Right cardiac atrium (tissue), 5 donors: ENCODE results near the gene KRT5. TPM values are rescaled to one million over a fixed set of nuclear protein-coding genes. Genes with fewer than 3 reads are reported as not detected.

Experiments used
- ATAC-seq, 2 donors: fragments of 200-7000 bp; cut with Tn5 transposase; one replicate each; pipeline versions ENCODE4 v1.8.0 to v1.9.1; 2020; ENCODE audit warnings: moderate library complexity in 2 of 2, mild to moderate bottlenecking in 1 of 2
- DNase-seq, 3 donors: peaks; one replicate each; pipeline ENCODE4 v3.0.0-alpha.2; 2020
- H3K27ac ChIP-seq: one replicate; pipeline ENCODE4 v1.5.1; 2013; ENCODE audit warnings: mild to moderate bottlenecking, low read length, control low read depth, moderate library complexity
- H3K27me3 ChIP-seq: one replicate; pipeline ENCODE4 v1.6.1; 2013; ENCODE audit not compliant: control insufficient read depth, insufficient read depth
- H3K4me1 ChIP-seq: one replicate; pipeline ENCODE4 v1.6.1; 2013; ENCODE audit warnings: low read length; ENCODE audit not compliant: control insufficient read depth, insufficient read depth
- H3K4me3 ChIP-seq: one replicate; pipeline ENCODE4 v1.5.1; 2013; ENCODE audit warnings: low read length, control low read depth
- H3K9me3 ChIP-seq: one replicate; pipeline ENCODE4 v1.6.1; 2013; ENCODE audit warnings: low read length; ENCODE audit not compliant: control insufficient read depth
- WGBS: extraction: QIAGEN DNeasy Blood & Tissue Kit; methylation state at CpG from one replicate; pipeline ENCODE4 v1.1.7; 2013; 5-methylcytosine and 5-hydroxymethylcytosine counted together
- intact Hi-C, 4 donors: fragments of 100-400 bp; cut with DNase I; formaldehyde crosslinking; loops; one replicate each; pipeline versions ENCODE4 v1.11.0 to v1.14.0; 2022 to 2023
- polyA plus RNA-seq: library from polyadenylated mRNA; stranded (reverse); fragments of 200-250 nt; gene quantifications from one replicate; pipeline ENCODE4 v1.2.3, GENCODE V29; 2013
- total RNA-seq, 4 donors: library from RNA; stranded (reverse); fragmentation: NEBNext Ultra II Directional; extraction: Animal tissue kit (Norgen Biotek cat#: 25700); gene quantifications; one replicate each; pipeline ENCODE4 v1.2.1, GENCODE V29; 2021
- donor health status: healthy with polysubstance abuse.
- donor health status: DM: no; HTN: yes; CAD: no.
- donor health status: DM: no; HTN: no; CAD: no.
- donor health status: DM: no; HTN: yes; CAD: no; lungs with severe emphysema.
- donor health status: DM: yes; HTN: yes; CAD: no.

KRT5 gene
- total and polyA plus RNA-seq, 5 donors = 0.07 TPM; not detected in 4

- no peak for DNase-seq
- intact Hi-C loops = no loop called here
- H3K27ac ChIP-seq = no peak overlapping the region
- H3K4me3 ChIP-seq = no peak overlapping the region
- no peaks in the 10 kb centered on the region for H3K4me1 ChIP-seq
- H3K9me3 ChIP-seq = no peaks in the 10 kb centered on the region
- H3K27me3 ChIP-seq = no peaks in the 10 kb centered on the region
- no peak for ATAC-seq
- WGBS = 77% methylated on average over 5 of the region's 5 CpGs
These were observed 14.3 kb upstream of the KRT5 start for GRCh38 chr12:52534482-52534881.

DNA sequence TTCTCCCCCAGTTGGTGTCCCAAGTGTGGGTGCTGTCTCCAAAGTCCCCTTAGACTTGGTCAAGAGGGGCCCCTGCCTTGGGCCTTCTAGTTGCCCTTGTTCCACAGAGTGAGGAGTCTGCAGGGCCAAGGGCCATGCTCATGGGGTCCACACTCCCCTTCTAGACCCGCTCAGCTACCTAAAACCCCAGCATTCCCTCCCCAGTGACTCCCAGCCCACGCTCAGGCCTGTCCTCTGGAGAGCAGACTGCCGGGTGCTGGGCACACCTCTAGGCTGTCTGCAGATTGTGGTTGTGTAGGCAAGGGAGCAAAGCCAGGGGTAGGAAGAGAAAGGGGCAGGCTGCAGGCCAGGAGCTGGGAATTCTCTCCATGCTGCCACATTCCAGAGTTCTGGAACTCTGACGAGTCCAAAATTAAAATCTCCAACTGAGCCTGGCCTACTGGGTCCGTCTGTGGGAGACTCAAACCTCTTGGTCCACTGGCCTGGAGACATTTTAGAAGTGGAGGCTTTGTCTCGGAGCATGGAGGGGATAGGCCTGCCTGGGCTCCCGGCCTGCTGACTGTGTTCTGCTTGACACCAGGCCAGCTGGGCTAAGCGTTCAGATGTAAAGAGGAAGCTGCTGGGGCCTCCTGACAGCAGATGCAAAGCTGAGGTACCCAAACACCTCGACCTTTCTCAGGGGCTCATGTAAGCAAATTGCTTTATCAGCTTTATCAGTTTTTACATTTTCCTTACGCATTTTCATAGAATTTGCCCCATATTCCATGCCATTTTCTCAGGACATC is 13.7 kb upstream of the KRT5 start:
- WGBS = 71% methylated on average over 10 of the region's 10 CpGs
- Histone ChIP-seq H3K4me1 (no peaks in the 10 kb centered on the region), H3K4me3 (no peak overlapping the region), H3K9me3 (no peaks in the 10 kb centered on the region), H3K27me3 (no peaks in the 10 kb centered on the region), H3K27ac (no peak overlapping the region)
- intact Hi-C loops = no loop called here
- DNase-seq = no peak
- no peak for ATAC-seq

- WGBS = 65% methylated on average over 4 of the region's 4 CpGs
- intact Hi-C loops = no loop called here
- DNase-seq (no peak), ATAC-seq (no peak)
- Histone ChIP-seq H3K4me3 (no peak overlapping the region), H3K27ac (no peak overlapping the region), H3K4me1 (no peaks in the 10 kb centered on the region), H3K9me3 (no peaks in the 10 kb centered on the region), H3K27me3 (no peaks in the 10 kb centered on the region)
These were observed 12.4 kb upstream of the KRT5 start for GRCh38 chr12:52532636-52533035.

DNA sequence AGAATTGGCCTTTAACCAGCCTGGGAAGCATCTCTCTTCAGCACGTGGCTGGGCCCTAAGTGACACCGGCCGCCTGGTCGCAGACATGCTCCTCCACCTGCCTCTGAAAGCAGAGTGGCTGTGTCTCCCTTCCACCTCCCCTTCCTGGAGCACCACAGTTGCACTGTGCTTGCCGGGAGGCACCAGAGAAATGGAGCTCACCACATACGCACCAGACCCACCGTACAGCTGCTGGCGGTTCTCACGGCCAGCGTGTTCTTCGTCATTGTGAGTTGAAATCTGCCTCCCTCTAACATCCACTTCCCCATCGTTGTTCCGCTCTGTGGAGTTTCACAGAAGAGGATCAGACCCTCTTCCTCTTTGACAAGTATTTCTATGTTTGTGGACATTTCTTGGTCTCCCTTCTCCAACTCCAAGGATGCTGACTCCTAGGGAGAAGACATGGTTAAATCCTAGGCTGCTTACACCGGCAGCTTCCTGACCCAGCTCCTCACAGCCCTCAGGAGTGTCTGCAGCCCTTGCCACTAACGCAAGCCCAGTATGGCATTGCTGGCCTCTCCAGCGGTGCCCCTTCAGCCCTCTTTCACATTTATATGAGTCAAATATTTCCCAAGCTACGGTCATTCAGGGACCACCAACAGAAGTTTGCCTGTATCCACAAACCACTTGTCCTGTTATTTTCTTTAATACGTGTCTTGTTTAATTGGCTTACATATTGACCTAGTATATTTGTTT is 11.5 kb upstream of the KRT5 start:
- DNase-seq = no peak
- Histone ChIP-seq H3K27ac (no peak overlapping the region), H3K4me3 (no peak overlapping the region), H3K27me3 (no peaks in the 10 kb centered on the region), H3K9me3 (no peaks in the 10 kb centered on the region), H3K4me1 (no peaks in the 10 kb centered on the region)
- intact Hi-C loops = no loop called here
- WGBS = 60% methylated on average over 18 of the region's 18 CpGs
- no peak for ATAC-seq

- Histone ChIP-seq H3K4me3 (no peak overlapping the region), H3K27me3 (no peaks in the 10 kb centered on the region), H3K9me3 (no peaks in the 10 kb centered on the region), H3K4me1 (no peaks in the 10 kb centered on the region), H3K27ac (no peak overlapping the region)
- 74% methylated on average over 2 of the region's 2 CpGs for WGBS
- intact Hi-C loops = no loop called here
- no peak for ATAC-seq
- DNase-seq = no peak
These were observed 10.7 kb upstream of the KRT5 start for GRCh38 chr12:52530905-52531304.

DNA sequence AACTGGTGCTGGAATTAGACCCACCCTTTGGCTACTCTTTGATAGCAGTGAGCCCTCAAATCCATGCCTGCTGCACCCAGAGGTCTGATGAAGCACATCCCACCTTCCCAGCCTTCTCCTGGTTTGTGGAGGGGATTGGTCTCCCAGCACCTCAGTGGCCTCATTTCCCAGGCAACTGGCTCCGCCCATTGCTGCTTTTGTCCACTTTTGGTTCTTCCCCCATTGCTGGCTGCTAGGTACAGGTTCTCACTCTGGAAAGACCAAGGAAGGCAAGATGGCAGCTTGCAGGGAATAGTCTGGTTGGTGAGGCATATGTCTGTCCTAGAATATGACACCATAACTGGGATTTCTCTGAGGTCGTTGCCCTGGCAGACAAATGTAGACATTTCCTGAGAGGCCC is 10.2 kb upstream of the KRT5 start:
- Histone ChIP-seq H3K4me1 (no peaks in the 10 kb centered on the region), H3K9me3 (no peaks in the 10 kb centered on the region), H3K4me3 (no peak overlapping the region), H3K27ac (no peak overlapping the region), H3K27me3 (no peaks in the 10 kb centered on the region)
- no peak for DNase-seq
- WGBS = 62% methylated on average over 2 of the region's 2 CpGs
- intact Hi-C loops = no loop called here
- ATAC-seq = no peak

- H3K9me3 ChIP-seq = no peaks in the 10 kb centered on the region
- DNase-seq (no peak), ATAC-seq (no peak)
- no peaks in the 10 kb centered on the region for H3K4me1 ChIP-seq
- H3K4me3 ChIP-seq = no peak overlapping the region
- H3K27ac ChIP-seq = no peak overlapping the region
- intact Hi-C loops = no loop called here
- H3K27me3 ChIP-seq = no peaks in the 10 kb centered on the region
- 94% methylated on average over 9 of the region's 9 CpGs for WGBS
These were observed 9.7 kb upstream of the KRT5 start for GRCh38 chr12:52529846-52530245.

- no peak for DNase-seq
- ATAC-seq = no peak
- intact Hi-C loops = no loop called here
- Histone ChIP-seq H3K27me3 (no peaks in the 10 kb centered on the region), H3K27ac (no peak overlapping the region), H3K4me3 (no peak overlapping the region), H3K4me1 (no peaks in the 10 kb centered on the region), H3K9me3 (no peaks in the 10 kb centered on the region)
- WGBS = 85% methylated on average over 2 of the region's 2 CpGs
These were observed 9.2 kb upstream of the KRT5 start for GRCh38 chr12:52529417-52529816.

GRCh38 chr12:52528641-52529143 is 8.5 kb upstream of the KRT5 start:
- DNase-seq (no peak), ATAC-seq (no peak)
- H3K27ac ChIP-seq = no peak overlapping the region
- H3K9me3 ChIP-seq = no peaks in the 10 kb centered on the region
- H3K4me3 ChIP-seq = no peak overlapping the region
- H3K27me3 ChIP-seq = no peaks in the 10 kb centered on the region
- intact Hi-C loops = no loop called here
- no peaks in the 10 kb centered on the region for H3K4me1 ChIP-seq
- 83% methylated on average over 8 of the region's 8 CpGs for WGBS

DNA sequence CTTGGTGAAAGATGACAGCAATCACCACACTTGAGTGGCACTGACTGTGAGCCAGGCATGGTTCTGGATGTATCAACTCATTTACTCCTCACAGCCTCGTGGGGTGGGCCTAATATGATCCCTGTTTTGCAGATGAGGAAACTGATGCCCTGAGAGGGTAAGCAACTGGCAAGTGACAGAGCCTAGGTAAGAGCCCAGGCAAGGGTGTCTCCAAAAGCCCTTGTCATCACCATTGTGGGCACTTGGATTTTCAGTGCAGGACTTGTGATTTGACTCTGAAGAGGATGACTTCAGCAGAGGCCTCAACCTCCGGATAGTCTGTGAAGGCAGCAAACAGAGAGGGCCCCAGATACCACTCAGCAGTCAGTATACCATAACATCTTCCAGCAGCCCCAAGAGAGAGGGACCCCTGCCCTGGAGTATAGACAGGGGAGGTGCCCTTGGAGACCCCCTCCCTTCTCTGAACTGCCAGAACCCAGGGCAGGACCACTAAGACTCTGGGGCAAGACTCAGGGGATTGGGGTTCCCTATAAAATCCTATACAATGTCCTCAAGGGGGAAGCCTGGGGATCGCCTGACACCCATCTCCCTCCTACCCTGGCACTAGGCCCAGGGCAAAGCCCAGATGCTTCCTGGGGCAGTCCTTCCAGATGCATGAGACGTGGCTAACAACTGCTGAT is 7.1 kb upstream of the KRT5 start:
- DNase-seq (no peak), ATAC-seq (no peak)
- intact Hi-C loops = no loop called here
- no peak overlapping the region for H3K4me3 ChIP-seq
- WGBS = 50% methylated on average over 4 of the region's 4 CpGs
- no peaks in the 10 kb centered on the region for H3K9me3 ChIP-seq
- no peaks in the 10 kb centered on the region for H3K4me1 ChIP-seq
- no peak overlapping the region for H3K27ac ChIP-seq
- H3K27me3 ChIP-seq = no peaks in the 10 kb centered on the region

- no peak for ATAC-seq
- WGBS = 65% methylated on average over 8 of the region's 8 CpGs
- H3K4me3 ChIP-seq = no peak overlapping the region
These were observed 6.3 kb upstream of the KRT5 start for GRCh38 chr12:52526511-52526951.

More at GRCh38 chr12:52526511-52526951, 6.3 kb upstream of the KRT5 start:
- Histone ChIP-seq H3K9me3 (no peaks in the 10 kb centered on the region), H3K27ac (no peak overlapping the region), H3K4me1 (no peaks in the 10 kb centered on the region), H3K27me3 (no peaks in the 10 kb centered on the region)
- intact Hi-C loops = no loop called here
- no peak for DNase-seq
